Glutamatergic neuron (in vitro differentiated cells): ENCODE data around the gene DAB2IP. TPM values are rescaled to one million over a fixed set of nuclear protein-coding genes. Genes with fewer than 3 reads are reported as not detected.

Experiments
- DNase-seq: peaks from one replicate; pipeline ENCODE4 v3.0.0; 2022
- H3K27ac Mint-ChIP-seq: one replicate; pipeline ENCODE4 v1.8.0; 2020; ENCODE audit warnings: mild to moderate bottlenecking, mixed read lengths, inconsistent platforms; ENCODE audit not compliant: unreplicated experiment
- H3K27me3 Mint-ChIP-seq: one replicate; pipeline ENCODE4 v1.8.0; 2020; ENCODE audit warnings: mild to moderate bottlenecking, moderate library complexity, mixed read lengths, inconsistent platforms; ENCODE audit not compliant: unreplicated experiment
- H3K36me3 Mint-ChIP-seq: one replicate; pipeline ENCODE4 v1.8.0; 2020; ENCODE audit warnings: mild to moderate bottlenecking, mixed read lengths, inconsistent platforms; ENCODE audit not compliant: unreplicated experiment
- H3K4me1 Mint-ChIP-seq: one replicate; pipeline ENCODE4 v1.8.0; 2020; ENCODE audit warnings: mild to moderate bottlenecking, low read depth, mixed read lengths, inconsistent platforms; ENCODE audit not compliant: unreplicated experiment
- H3K4me3 Mint-ChIP-seq: one replicate; pipeline ENCODE4 v1.8.0; 2020; ENCODE audit warnings: mild to moderate bottlenecking, mixed read lengths, inconsistent platforms; ENCODE audit not compliant: unreplicated experiment
- H3K9me3 Mint-ChIP-seq: one replicate; pipeline ENCODE4 v1.8.0; 2020; ENCODE audit warnings: mild to moderate bottlenecking, moderate library complexity, mixed read lengths, inconsistent platforms; ENCODE audit not compliant: unreplicated experiment
- CTCF ChIP-seq: fragments of 200-600 bp; sonication (generic); IDR thresholded peaks from one replicate; pipeline ENCODE4 v1.5.0; 2021; ENCODE audit not compliant: partially characterized antibody, unreplicated experiment
- total RNA-seq: library from RNA; stranded (reverse); fragmentation: NEBNext Ultra II Directional; extraction: Animal tissue kit (Norgen Biotek cat#: 25700); gene quantifications from one replicate; pipeline ENCODE4 v1.2.1, GENCODE V29; 2021; ENCODE audit not compliant: unreplicated experiment

The DAB2IP gene
- total RNA-seq, 1 donor from 2014 or later = 32.9 TPM

GRCh38 chr9:121818016-121818661, 166.7 kb downstream of the DAB2IP start:
- no peak for TF ChIP-seq CTCF
- H3K27ac Mint-ChIP-seq = no peak overlapping the region
- DNase-seq = no peak

GRCh38 chr9:121818841-121819427, 167.5 kb downstream of the DAB2IP start:
- Mint-ChIP-seq H3K4me1 (peaks cover 45% of the 10 kb centered on the region), H3K27ac (peak overlapping the region; percentile 24), H3K9me3 (peaks cover 13% of the 10 kb centered on the region), H3K4me3 (no peak overlapping the region), H3K36me3 (no peaks in the 10 kb centered on the region), H3K27me3 (peaks cover 14% of the 10 kb centered on the region)
- DNase-seq = no peak
- TF ChIP-seq CTCF = no peak

More at GRCh38 chr9:121818016-121818661, 166.7 kb downstream of the DAB2IP start:
- H3K27me3 Mint-ChIP-seq = peaks cover 14% of the 10 kb centered on the region
- peaks cover 51% of the 10 kb centered on the region for H3K4me1 Mint-ChIP-seq
- H3K4me3 Mint-ChIP-seq = no peak overlapping the region
- no peaks in the 10 kb centered on the region for H3K36me3 Mint-ChIP-seq
- peaks cover 13% of the 10 kb centered on the region for H3K9me3 Mint-ChIP-seq

- Mint-ChIP-seq H3K27ac (peak overlapping the region; percentile 24), H3K36me3 (no peaks in the 10 kb centered on the region), H3K4me1 (peaks cover 42% of the 10 kb centered on the region), H3K27me3 (peaks cover 14% of the 10 kb centered on the region), H3K9me3 (peaks cover 13% of the 10 kb centered on the region), H3K4me3 (no peak overlapping the region)
- no peak for TF ChIP-seq CTCF
- DNase-seq = peak; percentile 43
These were observed 168.2 kb downstream of the DAB2IP start for GRCh38 chr9:121819428-121820231.

- no peak for DNase-seq
- Mint-ChIP-seq H3K4me3 (no peak overlapping the region), H3K9me3 (peaks cover 13% of the 10 kb centered on the region), H3K36me3 (no peaks in the 10 kb centered on the region), H3K4me1 (peaks cover 39% of the 10 kb centered on the region), H3K27ac (no peak overlapping the region), H3K27me3 (peaks cover 14% of the 10 kb centered on the region)
- TF ChIP-seq CTCF = no peak
These were observed 169.0 kb downstream of the DAB2IP start for GRCh38 chr9:121820286-121821005.
